ENCODE measurements around the gene ADGRD2.

- TF ChIP-seq CTCF (IDR thresholded peaks at IDR 0.05 in 8 of 11, conservative IDR thresholded peaks at IDR 0.05 in 3 of 11) (no peak), POLR2A (IDR thresholded peaks at IDR 0.05) (no peak)
Measured at GRCh38 chr9:124474151-124474550, 23.9 kb downstream of the ADGRD2 start.
